Measurements from ENCODE around the gene PARVG. TPM values are rescaled to one million over a fixed set of nuclear protein-coding genes. Genes with fewer than 3 reads are reported as not detected.

PARVG gene
- total RNA-seq, 1 donor from 2014 or later: 0.23 TPM

GRCh38 chr22:44158816-44159215, 21.9 kb upstream of the PARVG start:
- no peaks in the 10 kb centered on the region for H3K79me2 ChIP-seq (ENCODE audit: insufficient read depth, low read length)
- peaks cover 9% of the 10 kb centered on the region for H3K27me3 Mint-ChIP-seq (ENCODE audit: low read depth, unreplicated experiment)
- FAIRE-seq: no peak
- no peak overlapping the region for H3K4me3 Mint-ChIP-seq (ENCODE audit: unreplicated experiment)
- no peaks in the 10 kb centered on the region for H3K4me1 ChIP-seq (ENCODE audit: insufficient read depth, low read length)
- no peaks in the 10 kb centered on the region for H3K9me3 ChIP-seq (ENCODE audit: insufficient read depth, low read depth, low read length)
- no peak overlapping the region for H2AFZ ChIP-seq (ENCODE audit: low read depth, low read length)
- H4K20me1 ChIP-seq (ENCODE audit: insufficient read depth, low read length): peaks cover 13% of the 10 kb centered on the region
- H3K4me3 ChIP-seq (ENCODE audit: insufficient read depth, low read depth, low read length): no peak overlapping the region
- TF ChIP-seq CTCF (IDR thresholded peaks at IDR 0.05; ENCODE audit: insufficient read depth, low read depth, low read length) (no peak), EZH2 (IDR thresholded peaks at IDR 0.05; ENCODE audit: insufficient read depth, low read length) (no peak)
- H3K36me3 Mint-ChIP-seq (ENCODE audit: low read depth, unreplicated experiment): peaks cover 7% of the 10 kb centered on the region
- H3K27ac Mint-ChIP-seq (ENCODE audit: unreplicated experiment): no peak overlapping the region
- H3K27me3 ChIP-seq (ENCODE audit: insufficient read depth, low read length): no peaks in the 10 kb centered on the region
- no peak overlapping the region for H3K27ac ChIP-seq (ENCODE audit: low read depth, low read length)
- H3K4me1 Mint-ChIP-seq (ENCODE audit: low read depth, unreplicated experiment): peaks cover 3% of the 10 kb centered on the region
- H3K4me2 ChIP-seq (ENCODE audit: low read length): no peak overlapping the region
- H3K9me3 Mint-ChIP-seq (ENCODE audit: unreplicated experiment): peaks cover 2% of the 10 kb centered on the region
- H3K9ac ChIP-seq (ENCODE audit: low read length): no peak overlapping the region
- DNase-seq (ENCODE audit: low read depth): no peak
- no peaks in the 10 kb centered on the region for H3K36me3 ChIP-seq (ENCODE audit: insufficient read depth, low read length)

- Histone ChIP-seq H3K27ac (ENCODE audit: low read depth, low read length) (no peak overlapping the region), H3K36me3 (ENCODE audit: insufficient read depth, low read length) (no peaks in the 10 kb centered on the region), H3K9ac (ENCODE audit: low read length) (no peak overlapping the region), H3K4me3 (ENCODE audit: insufficient read depth, low read depth, low read length) (no peak overlapping the region), H3K4me1 (ENCODE audit: insufficient read depth, low read length) (no peaks in the 10 kb centered on the region), H4K20me1 (ENCODE audit: insufficient read depth, low read length) (peaks cover 12% of the 10 kb centered on the region), H3K9me3 (ENCODE audit: insufficient read depth, low read depth, low read length) (no peaks in the 10 kb centered on the region), H3K27me3 (ENCODE audit: insufficient read depth, low read length) (no peaks in the 10 kb centered on the region), H3K4me2 (ENCODE audit: low read length) (no peak overlapping the region), H3K79me2 (ENCODE audit: insufficient read depth, low read length) (no peaks in the 10 kb centered on the region), H2AFZ (ENCODE audit: low read depth, low read length) (no peak overlapping the region)
- FAIRE-seq (no peak), DNase-seq (ENCODE audit: low read depth) (peak; percentile 25)
- Mint-ChIP-seq H3K4me1 (ENCODE audit: low read depth, unreplicated experiment) (peaks cover 3% of the 10 kb centered on the region), H3K27ac (ENCODE audit: unreplicated experiment) (no peak overlapping the region), H3K9me3 (ENCODE audit: unreplicated experiment) (peaks cover 2% of the 10 kb centered on the region), H3K27me3 (ENCODE audit: low read depth, unreplicated experiment) (peaks cover 9% of the 10 kb centered on the region), H3K4me3 (ENCODE audit: unreplicated experiment) (no peak overlapping the region), H3K36me3 (ENCODE audit: low read depth, unreplicated experiment) (peaks cover 7% of the 10 kb centered on the region)
- no peak for TF ChIP-seq CTCF (IDR thresholded peaks at IDR 0.05; ENCODE audit: insufficient read depth, low read depth, low read length)
- no peak for TF ChIP-seq EZH2 (IDR thresholded peaks at IDR 0.05; ENCODE audit: insufficient read depth, low read length)
These were observed 21.5 kb upstream of the PARVG start for GRCh38 chr22:44159221-44159620.

GRCh38 chr22:44159811-44160210, 20.9 kb upstream of the PARVG start:
- Mint-ChIP-seq H3K9me3 (ENCODE audit: unreplicated experiment) (peaks cover 2% of the 10 kb centered on the region), H3K36me3 (ENCODE audit: low read depth, unreplicated experiment) (peaks cover 10% of the 10 kb centered on the region), H3K27ac (ENCODE audit: unreplicated experiment) (no peak overlapping the region), H3K4me1 (ENCODE audit: low read depth, unreplicated experiment) (peaks cover 3% of the 10 kb centered on the region), H3K4me3 (ENCODE audit: unreplicated experiment) (no peak overlapping the region), H3K27me3 (ENCODE audit: low read depth, unreplicated experiment) (peaks cover 11% of the 10 kb centered on the region)
- H2AFZ ChIP-seq (ENCODE audit: low read depth, low read length): no peak overlapping the region
- TF ChIP-seq EZH2 (IDR thresholded peaks at IDR 0.05; ENCODE audit: insufficient read depth, low read length): no peak
- TF ChIP-seq CTCF (IDR thresholded peaks at IDR 0.05; ENCODE audit: insufficient read depth, low read depth, low read length): no peak
- H3K4me1 ChIP-seq (ENCODE audit: insufficient read depth, low read length): no peaks in the 10 kb centered on the region
- H3K27ac ChIP-seq (ENCODE audit: low read depth, low read length): no peak overlapping the region
- peaks cover 7% of the 10 kb centered on the region for H4K20me1 ChIP-seq (ENCODE audit: insufficient read depth, low read length)
- H3K9ac ChIP-seq (ENCODE audit: low read length): no peak overlapping the region
- no peak overlapping the region for H3K4me2 ChIP-seq (ENCODE audit: low read length)
- H3K36me3 ChIP-seq (ENCODE audit: insufficient read depth, low read length): no peaks in the 10 kb centered on the region
- H3K9me3 ChIP-seq (ENCODE audit: insufficient read depth, low read depth, low read length): no peaks in the 10 kb centered on the region
- H3K79me2 ChIP-seq (ENCODE audit: insufficient read depth, low read length): no peaks in the 10 kb centered on the region
- DNase-seq (ENCODE audit: low read depth) (no peak), FAIRE-seq (no peak)
- H3K4me3 ChIP-seq (ENCODE audit: insufficient read depth, low read depth, low read length): no peak overlapping the region
- no peaks in the 10 kb centered on the region for H3K27me3 ChIP-seq (ENCODE audit: insufficient read depth, low read length)
